NCI-H2171 treated with DMSO at 0.1 percent for 48 hours (cell line): ENCODE measurements around the gene POLR1G.

Source experiments
- DNase-seq: peaks from one replicate; lab custom pipeline; 2025; lab: John Stamatoyannopoulos, UW

Gene POLR1G, protein sequence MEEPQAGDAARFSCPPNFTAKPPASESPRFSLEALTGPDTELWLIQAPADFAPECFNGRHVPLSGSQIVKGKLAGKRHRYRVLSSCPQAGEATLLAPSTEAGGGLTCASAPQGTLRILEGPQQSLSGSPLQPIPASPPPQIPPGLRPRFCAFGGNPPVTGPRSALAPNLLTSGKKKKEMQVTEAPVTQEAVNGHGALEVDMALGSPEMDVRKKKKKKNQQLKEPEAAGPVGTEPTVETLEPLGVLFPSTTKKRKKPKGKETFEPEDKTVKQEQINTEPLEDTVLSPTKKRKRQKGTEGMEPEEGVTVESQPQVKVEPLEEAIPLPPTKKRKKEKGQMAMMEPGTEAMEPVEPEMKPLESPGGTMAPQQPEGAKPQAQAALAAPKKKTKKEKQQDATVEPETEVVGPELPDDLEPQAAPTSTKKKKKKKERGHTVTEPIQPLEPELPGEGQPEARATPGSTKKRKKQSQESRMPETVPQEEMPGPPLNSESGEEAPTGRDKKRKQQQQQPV

DNA sequence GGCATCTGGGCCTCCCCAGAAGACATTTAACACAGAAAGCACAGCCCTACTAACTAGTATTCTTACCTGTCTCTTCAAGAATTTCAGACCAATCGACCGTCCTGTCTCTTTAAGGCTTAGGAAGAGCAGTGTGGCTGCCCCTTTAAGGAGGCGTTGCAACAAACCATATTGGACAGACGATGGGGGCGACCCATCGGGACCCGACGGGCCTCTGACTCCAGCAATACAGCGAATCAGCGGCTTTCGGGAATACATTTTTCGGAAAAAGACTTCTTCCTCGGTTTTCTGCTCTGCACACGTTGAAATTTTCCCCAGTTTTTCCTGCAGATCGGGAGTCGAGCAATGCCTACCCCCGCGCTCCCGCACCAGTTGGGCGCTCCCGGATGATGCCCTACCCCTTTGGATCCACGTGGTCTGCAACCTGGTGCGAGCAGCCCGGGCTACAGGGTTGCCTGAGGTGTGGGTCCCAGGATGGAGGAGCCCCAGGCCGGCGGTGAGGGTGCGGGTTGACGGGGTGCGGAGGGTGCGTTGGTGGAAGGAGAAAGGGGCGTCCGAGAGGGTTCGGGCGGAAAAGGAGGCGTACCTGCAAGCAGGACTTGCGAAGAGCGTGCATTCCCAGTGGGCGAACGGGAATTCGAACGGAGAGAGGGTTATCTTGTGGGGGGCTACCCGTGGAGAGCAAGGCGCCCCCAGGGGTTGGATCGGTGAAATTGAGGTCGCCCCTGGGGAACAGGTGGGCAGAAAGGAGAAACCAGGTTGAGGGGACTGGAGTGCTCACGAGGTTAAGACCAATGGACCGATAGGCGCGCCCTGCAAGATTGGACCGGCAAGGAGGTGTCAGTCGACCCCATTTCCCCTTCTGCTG, at the start of gene POLR1G:
TSS of gene POLR1G (plus strand) at position 419 of the 865 bp plus-strand sequence. CDS start at position 472, 53 bp downstream.
- peak; percentile 91 for DNase-seq

DNA sequence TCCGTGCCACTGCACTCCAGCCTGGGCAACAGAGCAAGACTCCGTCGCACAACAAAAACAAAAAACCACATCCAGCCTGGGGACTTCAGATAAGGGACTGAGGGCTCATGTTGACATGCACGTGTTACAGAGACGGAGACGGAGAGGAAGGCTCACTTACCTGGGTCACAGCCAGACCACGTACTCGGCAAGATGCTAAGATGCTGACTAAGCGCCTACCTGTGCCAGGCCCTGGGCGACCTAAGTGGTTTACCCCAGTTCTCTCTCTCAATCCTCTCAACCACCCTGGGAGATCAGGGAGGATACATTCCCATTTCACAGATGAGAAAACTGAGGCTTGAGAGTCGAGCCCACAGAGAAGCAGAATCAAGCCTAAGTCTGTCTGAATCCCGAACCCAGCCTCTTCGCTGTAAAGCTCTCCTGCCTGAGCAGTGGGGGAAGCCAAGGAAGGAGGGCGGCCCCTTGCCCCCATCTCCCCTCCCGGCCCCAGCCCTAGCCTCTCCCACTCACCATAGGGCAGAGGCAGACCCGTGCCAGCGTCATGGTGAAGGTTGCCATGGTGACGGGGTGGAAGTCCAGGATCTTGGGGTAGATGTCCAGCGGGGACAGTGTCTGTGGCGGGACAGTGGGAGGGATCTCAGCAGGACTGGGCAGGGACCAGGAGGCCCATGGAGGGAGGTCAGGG, 49.5 kb upstream of the POLR1G start:
- DNase-seq: no peak

DNA sequence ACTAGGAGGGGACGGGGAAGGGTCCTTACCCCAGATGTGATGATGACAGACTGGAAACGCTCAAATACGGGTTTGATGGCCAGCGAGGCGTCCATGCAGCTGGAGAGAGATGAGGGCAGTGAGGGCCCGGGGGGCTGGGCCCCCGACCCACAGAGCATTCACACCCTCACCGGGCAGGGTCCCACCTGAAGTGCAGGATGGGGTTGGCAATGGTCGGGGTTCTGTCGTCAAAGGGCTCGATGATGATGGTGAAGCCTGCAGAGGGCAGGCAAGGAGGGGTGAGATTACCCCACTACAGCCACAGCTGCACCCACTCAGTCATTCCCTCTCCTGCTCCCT, 49.0 kb upstream of the POLR1G start:
- DNase-seq: no peak

DNA sequence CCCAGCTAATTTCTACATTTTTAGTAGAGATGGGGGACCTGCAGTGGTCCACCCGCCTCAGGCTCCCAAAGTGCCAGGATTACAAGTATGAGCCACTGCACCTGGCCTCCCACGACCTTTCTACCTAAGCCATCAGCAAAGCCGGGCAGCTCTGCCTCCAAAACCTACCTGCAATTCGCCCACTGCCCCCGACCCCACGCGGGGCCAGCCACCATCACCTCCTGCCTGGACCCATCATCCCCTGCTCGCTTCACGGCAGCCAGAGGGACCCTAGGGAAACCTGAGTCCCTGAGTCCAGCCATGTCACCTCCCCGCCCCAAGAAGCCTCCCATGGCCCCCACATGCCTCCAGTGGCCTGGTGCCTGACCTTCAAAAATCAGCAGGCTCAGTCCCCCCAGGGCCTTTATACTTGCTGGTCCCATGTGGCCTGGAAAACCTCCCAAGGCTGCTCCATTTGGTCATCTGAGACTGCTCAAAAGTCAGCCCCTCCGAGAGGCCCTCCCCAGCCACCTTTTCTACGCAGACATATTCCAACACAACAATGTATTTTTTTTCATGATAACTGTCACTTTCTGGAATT, 48.1 kb upstream of the POLR1G start:
- DNase-seq: no peak

DNA sequence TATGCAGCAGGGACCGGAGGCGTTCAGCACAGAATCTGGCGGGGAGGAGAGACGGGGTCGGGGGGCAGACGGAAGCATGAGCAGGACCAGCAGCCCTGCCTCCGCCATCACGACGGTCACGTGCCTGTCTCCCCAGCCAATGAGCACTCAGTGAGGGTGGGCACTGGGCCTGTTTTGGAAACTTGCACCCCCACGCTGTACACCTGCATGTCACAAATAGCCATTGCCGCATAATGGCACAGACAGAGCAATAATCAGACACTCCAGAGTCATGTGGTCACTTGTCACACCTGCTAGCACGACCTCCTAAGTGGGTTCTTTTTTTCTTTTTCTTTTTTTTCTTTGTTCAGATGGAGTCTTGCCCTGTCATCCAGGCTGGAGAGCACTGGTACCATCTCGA, 44.8 kb upstream of the POLR1G start:
- no peak for DNase-seq

DNA sequence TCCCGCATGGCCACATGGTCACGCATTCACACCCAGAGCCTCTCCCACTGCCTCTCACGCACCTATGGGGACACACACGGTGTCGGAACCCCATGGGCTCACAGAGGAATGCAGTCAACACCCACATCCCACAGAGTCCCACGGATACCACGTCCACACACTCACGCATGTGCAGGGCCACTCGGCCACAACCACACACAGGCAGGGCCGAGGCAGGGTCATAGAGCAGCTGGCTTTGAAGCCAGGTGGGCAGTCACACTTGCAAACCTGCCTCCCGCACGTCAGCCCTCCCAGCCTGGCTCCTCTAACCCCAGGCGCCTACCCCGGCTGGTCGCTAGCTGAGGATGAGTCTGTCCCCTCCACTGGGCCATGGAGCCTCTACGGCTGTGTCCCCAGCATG, 44.2 kb upstream of the POLR1G start:
- no peak for DNase-seq

DNA sequence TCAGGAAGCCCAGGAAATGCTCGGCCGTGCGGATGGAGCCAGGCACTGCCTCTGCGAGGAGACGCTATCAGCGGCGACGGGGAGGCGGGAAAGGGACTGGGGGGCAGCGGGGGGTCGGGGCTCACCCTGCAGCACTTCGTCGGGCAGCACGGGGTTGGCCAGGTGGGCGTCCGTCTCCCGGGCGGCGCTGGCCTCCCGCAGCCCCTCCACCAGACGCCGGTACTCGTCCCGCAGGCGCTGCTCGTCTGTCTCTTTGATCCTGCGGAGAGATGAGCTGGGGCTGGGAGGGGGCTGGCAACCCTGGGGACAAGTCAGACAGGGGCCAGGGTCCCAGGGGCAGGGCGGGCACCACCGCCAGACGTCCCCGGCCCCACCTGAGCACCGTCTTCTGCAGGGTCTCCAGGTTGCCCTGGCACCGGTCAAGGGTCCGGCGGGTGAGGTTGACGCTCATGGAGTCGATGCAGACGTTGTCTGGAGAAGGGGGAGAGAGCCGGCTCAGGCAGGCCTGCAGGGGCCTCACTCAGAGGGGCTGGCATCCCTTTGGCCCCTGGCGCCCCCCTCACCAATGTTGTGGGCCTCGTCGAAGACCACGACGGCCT, 42.5 kb upstream of the POLR1G start:
- DNase-seq: no peak

DNA sequence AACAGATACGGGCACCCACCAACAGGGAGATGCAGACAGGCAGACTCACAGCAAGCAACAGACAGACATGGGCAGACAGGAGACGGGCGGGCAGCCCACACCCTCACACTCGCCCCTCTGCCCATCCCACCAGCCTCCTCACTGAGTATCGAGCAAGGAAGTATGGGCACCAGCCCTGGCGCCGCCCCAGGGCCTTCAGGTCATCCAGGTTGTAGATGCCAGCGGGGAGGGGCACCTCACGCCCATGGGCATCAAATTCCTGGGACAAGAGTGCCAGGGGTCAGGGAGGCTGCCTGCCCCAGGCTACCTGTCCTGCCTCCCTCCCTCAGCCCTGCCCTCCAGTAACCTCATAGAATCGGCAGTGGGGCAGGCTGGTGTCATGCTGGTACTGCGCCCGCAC, 41.7 kb upstream of the POLR1G start:
- DNase-seq: no peak

DNA sequence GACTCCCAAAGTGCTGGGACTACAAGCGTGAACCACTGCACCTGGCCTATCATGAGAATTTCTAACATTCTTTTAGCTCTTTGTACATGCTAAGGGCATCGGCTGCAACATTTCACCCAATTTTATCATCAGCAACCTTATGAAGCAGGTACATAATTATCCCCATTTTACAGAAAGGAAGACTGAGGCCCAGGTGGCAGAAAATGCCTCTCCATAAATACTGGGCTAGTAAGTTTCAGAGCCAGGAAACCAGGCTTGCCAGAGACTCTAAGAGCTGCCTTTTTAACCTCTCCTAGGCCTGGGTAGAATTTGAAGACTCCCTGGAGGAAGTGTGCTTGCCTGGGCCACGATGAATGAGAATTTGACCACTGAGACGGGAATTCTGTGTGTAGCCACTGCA, 38.3 kb upstream of the POLR1G start:
- DNase-seq: no peak

DNA sequence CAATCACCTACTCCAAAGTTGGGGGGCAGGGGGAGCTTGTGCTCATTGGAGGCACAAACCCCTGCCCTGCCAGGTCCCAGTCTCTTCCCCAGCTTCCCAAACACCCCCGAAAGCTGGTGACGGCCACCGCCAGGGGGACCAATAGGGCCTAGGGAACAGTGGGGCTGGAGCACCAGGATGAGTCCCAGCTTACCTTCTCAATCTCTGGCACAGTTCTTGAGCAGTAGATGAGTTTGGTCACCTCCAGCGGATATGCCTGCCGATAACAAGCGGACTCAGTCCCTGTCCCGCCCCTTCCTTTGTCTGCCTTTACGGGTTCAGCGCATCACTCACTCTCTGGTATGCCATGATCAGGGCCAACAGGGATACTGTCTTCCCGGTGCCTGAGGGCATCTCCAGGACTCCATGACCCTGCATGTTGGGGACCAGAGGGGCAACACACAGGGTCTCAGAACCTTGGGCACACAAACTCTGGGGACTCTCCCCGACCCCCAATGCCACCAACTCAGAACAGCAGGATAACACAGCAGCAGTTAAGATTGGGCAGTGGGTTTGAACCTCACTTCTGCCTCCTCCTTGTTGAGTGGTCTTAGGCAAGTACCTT, 37.6 kb upstream of the POLR1G start:
- no peak for DNase-seq

DNA sequence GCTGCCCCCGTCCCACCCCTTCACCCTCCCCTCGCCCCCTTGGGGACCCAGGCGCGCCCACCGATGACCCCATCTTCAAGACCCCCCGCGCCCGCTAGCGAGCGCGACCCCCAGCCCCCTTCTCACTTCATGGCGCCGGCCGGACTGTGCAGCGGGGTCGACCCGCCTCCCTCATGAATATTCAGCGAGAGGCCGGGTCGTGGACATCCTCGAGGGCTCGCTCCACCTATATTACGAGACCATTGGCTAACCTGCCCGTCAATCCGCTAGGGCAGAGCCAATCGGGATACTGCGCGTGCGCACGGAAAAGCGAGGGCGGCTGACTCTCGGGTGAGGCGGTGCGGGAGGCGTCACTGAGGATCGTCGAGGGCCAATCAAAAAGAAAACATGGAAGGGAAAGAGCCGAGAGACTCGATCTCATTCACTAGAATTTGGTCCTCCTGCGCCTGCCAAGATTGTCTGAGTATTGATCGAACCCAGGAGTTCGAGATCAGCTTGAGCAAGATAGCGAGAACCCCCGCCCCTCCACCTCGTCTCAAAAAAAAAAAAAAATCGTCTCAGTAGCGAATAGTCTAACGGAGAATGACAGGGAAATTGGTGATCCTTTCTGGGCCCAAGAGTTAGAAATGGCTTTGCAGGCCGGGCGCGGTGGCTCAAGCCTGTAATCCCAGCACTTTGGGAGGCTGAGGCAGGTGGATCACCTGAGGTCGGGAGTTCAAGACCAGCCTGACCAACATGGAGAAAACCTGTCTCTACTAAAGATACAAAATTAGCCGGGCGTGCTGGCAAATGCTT, 35.8 kb upstream of the POLR1G start, which contains the start of gene ERCC2:
TSS of gene ERCC2 (minus strand) at position 164 of the 795 bp plus-strand sequence. CDS start at position 131, 33 bp downstream.
- peak; percentile 97 for DNase-seq

DNA sequence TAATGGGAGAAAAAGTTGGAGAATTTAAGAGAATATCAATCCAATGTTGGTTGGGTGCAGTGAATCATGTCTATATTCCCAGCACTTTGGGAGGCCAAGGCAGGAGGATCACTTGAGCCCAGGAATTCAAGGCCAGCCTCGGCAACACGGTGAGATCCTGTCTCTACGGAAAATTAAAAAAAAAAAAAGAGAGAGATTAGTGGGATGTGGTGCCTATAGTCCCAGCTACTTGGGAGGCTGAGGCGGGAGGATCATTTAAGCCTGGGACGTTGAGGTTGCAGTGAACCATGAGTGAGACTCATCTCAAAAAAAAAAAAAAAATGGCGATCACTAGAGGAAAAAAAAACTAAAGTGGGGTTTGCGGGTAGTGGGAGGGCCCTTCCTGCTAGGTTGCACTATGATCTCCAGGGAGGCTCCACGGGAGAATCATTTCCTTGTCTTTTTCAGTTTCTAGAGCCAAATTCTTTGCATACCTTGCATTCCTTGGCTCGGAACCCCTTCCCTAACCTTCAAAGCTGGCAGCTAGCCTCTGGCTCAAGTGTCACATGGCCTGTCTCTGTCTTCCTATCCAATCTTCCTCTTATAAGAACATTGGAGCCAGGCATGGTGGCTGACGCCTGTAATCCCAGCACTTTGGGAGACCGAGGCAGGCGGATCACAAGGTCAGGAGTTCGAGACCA, 30.3 kb upstream of the POLR1G start:
- no peak for DNase-seq

DNA sequence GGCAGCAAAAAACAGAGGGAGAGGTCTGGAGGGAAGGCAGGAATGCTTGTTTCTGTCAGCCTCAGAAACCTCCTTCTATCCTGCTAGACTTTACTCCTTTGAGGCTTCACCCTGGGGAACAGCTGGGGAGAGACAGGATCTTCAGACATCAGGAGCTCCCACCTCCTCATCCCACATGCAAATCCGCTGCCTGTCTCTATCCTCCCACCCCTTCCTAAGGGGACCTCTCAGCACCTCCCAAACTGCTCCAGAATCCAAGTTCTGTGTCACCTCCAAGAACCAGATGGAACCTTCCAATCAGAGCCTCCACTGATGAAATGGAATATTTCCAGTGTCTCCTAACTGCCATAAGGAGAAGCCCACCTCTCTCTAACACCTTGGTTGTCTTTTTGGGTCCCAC, 26.3 kb upstream of the POLR1G start:
- no peak for DNase-seq

DNA sequence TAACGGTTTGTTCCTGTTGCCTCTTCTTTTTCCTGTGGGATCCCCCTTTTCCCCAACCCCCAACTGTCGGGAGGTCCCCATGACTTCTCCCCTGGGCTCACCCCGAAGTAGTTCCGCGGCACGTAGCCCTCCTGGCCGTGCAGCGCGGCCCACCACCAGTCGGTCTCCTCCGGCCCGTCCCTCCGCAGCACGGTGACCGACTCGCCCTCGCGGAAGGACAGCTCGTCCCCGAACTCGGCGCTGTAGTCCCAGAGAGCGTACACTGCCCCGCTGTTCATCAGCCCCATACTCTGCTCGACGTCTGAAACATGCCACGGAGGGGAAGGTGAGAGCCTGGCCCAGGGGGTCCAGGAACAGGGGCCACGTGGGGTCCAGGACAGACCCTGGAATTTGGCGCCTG, 24.0 kb upstream of the POLR1G start:
- no peak for DNase-seq

DNA sequence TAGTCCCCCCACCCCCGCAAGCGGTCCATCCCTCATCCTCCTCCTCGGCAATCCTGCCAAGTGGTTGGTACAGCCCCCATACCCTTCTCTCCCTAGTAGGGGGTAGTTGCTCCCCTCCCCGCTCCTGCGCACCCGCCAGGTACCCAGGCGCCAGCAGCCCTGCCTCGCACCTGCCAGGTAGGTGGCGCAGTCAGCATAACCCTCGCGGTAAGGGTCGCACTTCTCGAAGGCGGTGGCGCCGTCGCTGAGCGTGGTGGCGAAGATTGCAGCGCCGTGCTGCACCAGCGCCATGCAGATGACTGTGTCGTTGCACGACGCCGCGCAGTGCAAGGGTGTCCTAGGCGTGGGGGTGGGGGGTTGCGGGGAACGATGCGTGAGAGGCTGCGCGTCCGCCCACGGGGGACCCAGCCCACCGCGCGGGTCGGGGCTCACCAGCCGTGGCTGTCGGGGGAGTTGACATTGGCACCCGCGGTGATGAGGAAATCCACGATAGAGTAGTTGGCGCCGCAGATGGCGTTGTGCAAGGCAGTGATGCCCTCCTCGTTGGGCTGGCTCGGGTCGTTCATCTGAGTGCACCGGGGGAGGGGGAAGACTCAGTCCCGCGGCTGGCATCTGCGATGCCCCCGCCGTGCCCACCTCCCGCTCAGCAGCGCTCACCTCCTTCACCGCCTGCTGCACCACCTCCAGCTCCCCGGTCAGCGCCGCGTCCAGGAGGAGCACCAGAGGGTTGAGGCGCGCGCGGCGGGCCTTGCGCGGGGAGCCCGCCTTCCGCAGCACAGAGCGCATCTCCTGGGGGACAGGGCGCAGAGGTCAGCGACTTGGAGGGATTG, 20.8 kb upstream of the POLR1G start:
- no peak for DNase-seq

DNA sequence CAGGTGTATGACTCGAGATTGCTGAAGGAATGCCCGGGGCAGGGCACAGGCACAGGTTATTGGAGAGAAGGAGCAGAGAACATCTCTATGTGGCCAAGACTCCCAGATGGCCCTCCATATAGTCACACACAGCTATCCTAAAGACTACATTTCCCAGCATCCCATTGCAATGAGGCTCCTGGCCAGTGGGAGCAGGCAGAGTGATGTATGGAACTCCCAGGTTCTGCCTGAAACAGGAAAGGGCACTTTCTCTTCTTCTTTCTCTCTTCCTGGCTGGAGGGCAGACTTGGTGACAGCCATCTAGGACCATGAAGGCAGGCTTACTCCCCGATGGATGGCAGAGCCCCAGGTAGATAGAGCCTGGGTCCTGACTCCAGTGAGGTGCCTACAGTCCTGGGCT, 15.1 kb upstream of the POLR1G start:
- DNase-seq: peak; percentile 4

DNA sequence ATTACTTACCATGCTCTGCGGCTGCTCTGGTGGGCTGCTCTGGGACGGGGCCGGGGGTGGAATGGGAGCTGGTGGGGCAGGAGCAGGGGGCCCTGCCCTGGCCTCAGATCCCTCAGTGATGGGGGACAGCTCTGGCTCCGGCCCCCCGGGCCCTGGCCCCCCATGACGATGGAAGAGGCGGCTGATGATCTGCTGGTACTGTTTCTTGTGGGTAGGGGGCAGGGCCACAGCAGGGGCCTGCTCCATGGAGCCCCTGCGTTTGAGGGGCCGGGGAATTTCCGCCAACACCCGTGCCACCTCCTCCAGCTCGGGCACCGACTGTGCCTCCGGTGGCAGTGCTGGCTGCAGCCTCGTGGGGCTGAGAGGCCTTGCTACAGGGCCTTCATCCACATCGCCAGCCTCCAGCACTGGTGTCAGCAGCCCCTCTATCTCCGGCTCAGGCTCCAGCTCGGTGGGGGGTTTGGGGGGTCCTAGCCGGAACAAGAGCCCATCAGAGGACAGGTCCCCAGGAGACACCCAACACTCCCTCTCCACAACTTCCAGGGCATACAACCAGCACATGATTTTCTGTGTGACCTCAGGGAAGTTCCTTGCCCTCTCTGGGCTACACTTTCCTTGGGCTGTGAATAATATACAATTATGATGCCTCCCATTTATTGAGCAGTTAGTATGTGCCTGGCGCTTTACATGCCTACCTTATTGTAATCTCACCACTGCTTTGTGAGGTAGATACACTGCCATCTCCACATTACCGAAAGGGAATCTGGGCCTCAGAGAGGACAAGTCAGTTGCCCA, 14.4 kb upstream of the POLR1G start:
- no peak for DNase-seq
